ENCODE results near the gene MAB21L2.

- no peak for TF ChIP-seq CTCF (IDR thresholded peaks at IDR 0.05)
- no peak for TF ChIP-seq CEBPB (IDR thresholded peaks at IDR 0.05)
- no peak for TF ChIP-seq REST (IDR thresholded peaks at IDR 0.05)
- no peak for TF ChIP-seq POLR2A (IDR thresholded peaks at IDR 0.05; ENCODE audit: low read length)
- TF ChIP-seq ATOH8 (CRISPR knock-in tag; IDR thresholded peaks at IDR 0.05; ENCODE audit: low read depth) = no peak
- TF ChIP-seq JUN (IDR thresholded peaks at IDR 0.05) = no peak
- no peak for TF ChIP-seq USF2 (IDR thresholded peaks at IDR 0.05)
These were observed 34.7 kb upstream of the MAB21L2 start for GRCh38 chr4:150547154-150547838.
